ENCODE data around the gene DNAJB14. TPM values are rescaled to one million over a fixed set of nuclear protein-coding genes. Genes with fewer than 3 reads are reported as not detected.
A peak's percentile ranks its signal among the peaks of the same experiment; 100 is the strongest.

DNAJB14 gene
- total RNA-seq, 6 experiments from 2014 or later, result 54.1 to 72.8 (median 57.8) TPM

DNA sequence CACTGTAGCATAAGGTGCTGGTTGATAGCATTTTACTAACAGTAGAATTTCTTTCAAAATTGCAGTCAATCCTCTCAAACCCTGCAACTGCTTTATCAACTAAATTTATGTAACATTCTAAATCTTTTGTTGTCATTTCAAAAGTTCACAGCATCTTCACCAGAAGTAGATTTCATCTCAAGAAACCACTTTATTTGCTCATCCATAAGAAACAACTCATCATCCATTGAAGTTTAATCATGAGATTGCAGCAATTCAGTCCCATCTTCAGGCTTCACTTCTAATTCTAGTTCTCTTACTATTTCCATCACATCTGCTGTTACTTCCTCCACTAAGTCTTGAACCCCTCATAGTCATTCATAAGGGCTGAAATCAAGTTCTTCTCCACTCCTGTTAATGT, 73.8 kb downstream of the DNAJB14 start:
- no peak for DNase-seq
- H3K27me3 Mint-ChIP-seq (ENCODE audit: insufficient read depth), result peaks cover 7% of the 10 kb centered on the region; the same call in 1 of the 2 replicates
- TF ChIP-seq, protein P1, sequence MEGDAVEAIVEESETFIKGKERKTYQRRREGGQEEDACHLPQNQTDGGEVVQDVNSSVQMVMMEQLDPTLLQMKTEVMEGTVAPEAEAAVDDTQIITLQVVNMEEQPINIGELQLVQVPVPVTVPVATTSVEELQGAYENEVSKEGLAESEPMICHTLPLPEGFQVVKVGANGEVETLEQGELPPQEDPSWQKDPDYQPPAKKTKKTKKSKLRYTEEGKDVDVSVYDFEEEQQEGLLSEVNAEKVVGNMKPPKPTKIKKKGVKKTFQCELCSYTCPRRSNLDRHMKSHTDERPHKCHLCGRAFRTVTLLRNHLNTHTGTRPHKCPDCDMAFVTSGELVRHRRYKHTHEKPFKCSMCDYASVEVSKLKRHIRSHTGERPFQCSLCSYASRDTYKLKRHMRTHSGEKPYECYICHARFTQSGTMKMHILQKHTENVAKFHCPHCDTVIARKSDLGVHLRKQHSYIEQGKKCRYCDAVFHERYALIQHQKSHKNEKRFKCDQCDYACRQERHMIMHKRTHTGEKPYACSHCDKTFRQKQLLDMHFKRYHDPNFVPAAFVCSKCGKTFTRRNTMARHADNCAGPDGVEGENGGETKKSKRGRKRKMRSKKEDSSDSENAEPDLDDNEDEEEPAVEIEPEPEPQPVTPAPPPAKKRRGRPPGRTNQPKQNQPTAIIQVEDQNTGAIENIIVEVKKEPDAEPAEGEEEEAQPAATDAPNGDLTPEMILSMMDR (IDR thresholded peaks at IDR 0.05), result no peak
- no peaks in the 10 kb centered on the region for H3K36me3 Mint-ChIP-seq (ENCODE audit: low read depth)
- no peak overlapping the region for H3K4me3 Mint-ChIP-seq
- no peak overlapping the region for H3K27ac Mint-ChIP-seq
- H3K9me3 Mint-ChIP-seq, result no peaks in the 10 kb centered on the region
- peaks cover 10% of the 10 kb centered on the region for H3K4me1 Mint-ChIP-seq (ENCODE audit: low read depth)

DNA sequence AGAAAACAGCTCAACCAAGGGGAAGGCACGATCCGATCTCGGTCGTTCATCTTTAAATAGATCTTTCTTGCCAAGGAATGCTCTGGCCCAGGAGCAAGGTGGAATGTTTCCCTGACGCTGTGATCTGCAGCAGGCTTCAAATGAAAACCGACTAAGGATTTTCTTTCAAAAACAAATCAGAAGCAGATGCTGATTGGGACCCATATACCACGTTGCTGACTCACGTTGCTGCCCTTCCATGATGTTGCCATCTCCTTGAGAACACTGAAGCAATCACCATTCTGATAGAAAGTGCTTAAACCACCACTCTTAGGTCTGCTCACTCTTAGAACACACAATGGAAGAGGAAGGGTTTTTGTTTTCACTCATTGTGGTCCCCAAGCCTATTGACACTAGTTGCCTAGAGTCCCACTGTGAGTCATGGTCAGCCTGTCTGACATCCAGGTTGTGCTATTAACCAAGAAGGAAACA, 78.3 kb downstream of the DNAJB14 start:
- Mint-ChIP-seq H3K27me3 (ENCODE audit: insufficient read depth) (peaks cover 7% of the 10 kb centered on the region; the same call in 1 of the 2 replicates), H3K4me3 (peak overlapping the region; percentile 71), H3K4me1 (ENCODE audit: low read depth) (peaks cover 24% of the 10 kb centered on the region), H3K27ac (peak overlapping the region; percentile 70), H3K36me3 (ENCODE audit: low read depth) (no peaks in the 10 kb centered on the region), H3K9me3 (no peaks in the 10 kb centered on the region)
- TF ChIP-seq, protein P1 (IDR thresholded peaks at IDR 0.05), result no peak
- DNase-seq, result peak; percentile 73

DNA sequence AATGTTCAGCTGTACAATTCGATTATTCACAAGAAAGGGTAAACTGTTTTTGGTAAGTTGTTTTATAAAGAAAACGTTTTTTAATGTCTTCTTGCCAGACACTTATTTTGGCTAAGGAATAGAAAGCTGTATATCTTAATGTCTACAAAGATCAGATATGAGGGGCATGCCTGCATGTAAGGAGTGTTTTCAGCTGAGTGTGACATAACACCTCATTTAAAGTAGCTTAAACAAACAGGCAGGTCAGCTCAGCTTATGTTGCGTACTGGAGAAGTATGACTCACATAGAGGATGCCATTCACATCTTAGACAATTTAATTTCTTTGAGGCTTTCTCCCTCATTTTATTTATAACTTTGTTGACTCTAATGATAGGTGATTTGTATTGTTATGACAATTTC, 82.6 kb downstream of the DNAJB14 start:
- DNase-seq, result peak; percentile 29

DNA sequence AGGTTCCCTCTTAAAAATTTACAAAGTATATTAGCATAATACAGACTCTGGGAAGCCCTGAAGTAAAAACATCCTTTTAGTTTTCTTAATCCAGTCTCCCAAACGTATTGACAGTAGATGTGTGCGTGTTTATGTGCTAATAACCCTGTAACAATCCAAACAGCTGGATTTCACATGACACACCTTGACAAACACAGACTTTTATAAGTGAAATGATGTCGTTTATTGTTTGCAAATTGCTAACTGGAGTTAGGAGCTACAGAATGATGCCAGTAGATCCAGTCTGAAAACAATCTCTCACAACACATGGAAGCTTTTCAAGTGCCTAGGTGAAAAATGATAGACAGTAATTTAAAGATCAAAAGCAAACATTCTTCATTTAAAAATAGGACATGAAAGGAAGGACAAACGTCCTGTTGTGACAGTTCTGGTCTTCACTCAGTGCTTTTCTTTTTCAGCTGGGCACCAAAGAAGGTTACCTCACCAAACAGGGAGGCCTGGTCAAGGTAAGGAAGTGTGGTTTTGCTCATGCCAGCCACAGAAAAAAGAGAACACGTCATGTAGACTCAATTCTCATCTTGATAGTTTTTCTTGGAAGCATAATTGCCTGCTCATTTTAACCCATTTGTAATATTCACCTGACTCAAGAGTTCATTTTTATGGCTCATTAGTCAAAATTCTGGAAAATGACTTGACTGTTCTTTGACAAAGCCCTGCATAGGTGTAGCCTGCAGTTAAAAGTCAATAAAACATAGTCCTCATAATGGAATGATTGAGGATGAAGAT, 85.1 kb downstream of the DNAJB14 start:
- no peaks in the 10 kb centered on the region for H3K36me3 Mint-ChIP-seq (ENCODE audit: low read depth)
- TF ChIP-seq, protein P1 (IDR thresholded peaks at IDR 0.05), result no peak
- no peak overlapping the region for H3K4me3 Mint-ChIP-seq
- H3K27me3 Mint-ChIP-seq (ENCODE audit: insufficient read depth), result no peaks in the 10 kb centered on the region
- no peak overlapping the region for H3K27ac Mint-ChIP-seq
- H3K9me3 Mint-ChIP-seq, result no peaks in the 10 kb centered on the region
- H3K4me1 Mint-ChIP-seq (ENCODE audit: low read depth), result peaks cover 21% of the 10 kb centered on the region
- DNase-seq, result no peak

More for the DNA sequence above, 82.6 kb downstream of the DNAJB14 start:
- TF ChIP-seq, protein P1 (IDR thresholded peaks at IDR 0.05), result no peak
- no peaks in the 10 kb centered on the region for H3K9me3 Mint-ChIP-seq
- no peak overlapping the region for H3K4me3 Mint-ChIP-seq
- H3K27me3 Mint-ChIP-seq (ENCODE audit: insufficient read depth), result no peaks in the 10 kb centered on the region; the same call in 1 of the 2 replicates
- H3K36me3 Mint-ChIP-seq (ENCODE audit: low read depth), result no peaks in the 10 kb centered on the region
- peaks cover 30% of the 10 kb centered on the region for H3K4me1 Mint-ChIP-seq (ENCODE audit: low read depth)
- no peak overlapping the region for H3K27ac Mint-ChIP-seq

DNA sequence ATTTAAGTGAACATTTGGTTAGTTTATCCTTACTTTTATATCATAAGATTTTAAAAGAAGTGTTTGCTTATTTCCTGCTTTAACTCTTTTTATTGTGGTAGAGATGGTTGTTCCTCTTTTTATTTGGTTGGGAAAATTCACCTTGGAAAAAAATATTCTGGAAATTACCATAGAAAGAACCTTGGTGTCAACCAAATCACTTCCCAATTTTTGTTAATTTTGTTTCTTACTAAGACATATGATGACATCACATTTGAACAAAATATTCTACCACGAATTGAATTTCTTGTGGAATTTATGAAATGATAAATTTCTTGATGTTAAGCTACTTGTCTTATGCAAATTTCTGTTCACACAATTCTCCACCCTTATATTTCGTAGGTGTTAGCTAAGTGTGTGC, 85.9 kb downstream of the DNAJB14 start:
- Mint-ChIP-seq H3K27me3 (ENCODE audit: insufficient read depth) (no peaks in the 10 kb centered on the region; the same call in 1 of the 2 replicates), H3K4me1 (ENCODE audit: low read depth) (peaks cover 28% of the 10 kb centered on the region), H3K36me3 (ENCODE audit: low read depth) (no peaks in the 10 kb centered on the region), H3K27ac (no peak overlapping the region), H3K4me3 (no peak overlapping the region), H3K9me3 (no peaks in the 10 kb centered on the region)
- no peak for DNase-seq
- TF ChIP-seq, protein P1 (IDR thresholded peaks at IDR 0.05), result no peak

All from HFFc6 (cell line).